Chondrocyte (in vitro differentiated cells): ENCODE data around the gene ZNF559. TPM values are rescaled to one million over a fixed set of nuclear protein-coding genes. Genes with fewer than 3 reads are reported as not detected.

Experiments
- DNase-seq: peaks from one replicate; pipeline ENCODE4 v3.0.0; 2021; ENCODE audit warnings: mixed read lengths, low spot score
- H3K27ac Mint-ChIP-seq: one replicate; pipeline ENCODE4 v1.8.0; 2021; ENCODE audit warnings: mild to moderate bottlenecking, moderate library complexity, mixed read lengths; ENCODE audit not compliant: unreplicated experiment
- H3K27me3 Mint-ChIP-seq: 2 replicates; pipeline ENCODE4 v1.8.0; 2021; ENCODE audit warnings: low read depth, mixed read lengths
- H3K36me3 Mint-ChIP-seq: 2 replicates; pipeline ENCODE4 v1.8.0; 2021; ENCODE audit warnings: low read depth, mixed read lengths
- H3K4me1 Mint-ChIP-seq: 2 replicates; pipeline ENCODE4 v1.8.0; 2021; ENCODE audit warnings: low read depth, mild to moderate bottlenecking, mixed read lengths
- H3K4me3 Mint-ChIP-seq: one replicate; pipeline ENCODE4 v1.8.0; 2021; ENCODE audit warnings: mild to moderate bottlenecking, moderate library complexity, mixed read lengths; ENCODE audit not compliant: unreplicated experiment
- H3K9me3 Mint-ChIP-seq: 2 replicates; pipeline ENCODE4 v1.8.0; 2021; ENCODE audit warnings: low read depth, mixed read lengths
- total RNA-seq: library from RNA; stranded (reverse); gene quantifications from 3 replicates; pipeline ENCODE4 v1.2.1, GENCODE V29; 2021
- TF ChIP-seq, protein P1 (sequence below): fragments of 200-600 bp; sonication (generic); IDR thresholded peaks from 2 replicates; pipeline ENCODE4 v1.5.0; 2021; ENCODE audit warnings: antibody characterized with exemption, mild to moderate bottlenecking, moderate library complexity

ZNF559 gene
- total RNA-seq, 1 donor from 2014 or later, result 10.8 TPM

DNA sequence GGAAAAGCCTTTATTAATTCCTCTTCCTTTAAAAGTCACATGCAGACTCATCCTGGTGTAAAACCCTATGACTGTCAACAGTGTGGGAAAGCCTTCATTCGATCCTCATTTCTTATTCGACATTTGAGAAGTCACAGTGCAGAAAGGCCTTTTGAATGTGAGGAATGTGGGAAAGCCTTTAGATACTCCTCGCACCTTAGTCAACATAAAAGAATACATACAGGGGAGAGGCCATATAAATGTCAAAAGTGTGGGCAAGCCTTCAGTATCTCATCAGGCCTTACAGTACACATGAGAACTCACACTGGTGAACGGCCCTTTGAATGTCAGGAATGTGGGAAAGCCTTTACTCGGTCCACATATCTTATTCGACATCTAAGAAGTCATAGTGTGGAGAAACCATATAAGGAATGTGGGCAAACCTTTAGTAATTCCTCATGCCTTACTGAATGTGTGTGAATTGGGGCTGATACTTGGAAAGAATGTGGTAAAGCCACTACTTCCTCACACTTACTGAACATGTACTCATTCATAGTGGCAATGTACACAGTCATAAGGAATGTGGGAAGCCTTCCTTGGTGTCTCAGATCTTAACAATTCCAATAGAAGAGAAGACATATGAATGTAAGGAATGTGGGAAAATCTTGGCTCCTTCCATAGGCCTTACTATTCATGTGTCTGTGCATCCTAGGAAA, 18.8 kb downstream of the ZNF559 start:
- H3K4me1 Mint-ChIP-seq, result no peaks in the 10 kb centered on the region
- DNase-seq, result no peak
- H3K27me3 Mint-ChIP-seq, result no peaks in the 10 kb centered on the region
- no peak overlapping the region for H3K4me3 Mint-ChIP-seq
- H3K9me3 Mint-ChIP-seq, result peaks cover 75% of the 10 kb centered on the region
- peaks cover 75% of the 10 kb centered on the region for H3K36me3 Mint-ChIP-seq
- TF ChIP-seq, protein P1, sequence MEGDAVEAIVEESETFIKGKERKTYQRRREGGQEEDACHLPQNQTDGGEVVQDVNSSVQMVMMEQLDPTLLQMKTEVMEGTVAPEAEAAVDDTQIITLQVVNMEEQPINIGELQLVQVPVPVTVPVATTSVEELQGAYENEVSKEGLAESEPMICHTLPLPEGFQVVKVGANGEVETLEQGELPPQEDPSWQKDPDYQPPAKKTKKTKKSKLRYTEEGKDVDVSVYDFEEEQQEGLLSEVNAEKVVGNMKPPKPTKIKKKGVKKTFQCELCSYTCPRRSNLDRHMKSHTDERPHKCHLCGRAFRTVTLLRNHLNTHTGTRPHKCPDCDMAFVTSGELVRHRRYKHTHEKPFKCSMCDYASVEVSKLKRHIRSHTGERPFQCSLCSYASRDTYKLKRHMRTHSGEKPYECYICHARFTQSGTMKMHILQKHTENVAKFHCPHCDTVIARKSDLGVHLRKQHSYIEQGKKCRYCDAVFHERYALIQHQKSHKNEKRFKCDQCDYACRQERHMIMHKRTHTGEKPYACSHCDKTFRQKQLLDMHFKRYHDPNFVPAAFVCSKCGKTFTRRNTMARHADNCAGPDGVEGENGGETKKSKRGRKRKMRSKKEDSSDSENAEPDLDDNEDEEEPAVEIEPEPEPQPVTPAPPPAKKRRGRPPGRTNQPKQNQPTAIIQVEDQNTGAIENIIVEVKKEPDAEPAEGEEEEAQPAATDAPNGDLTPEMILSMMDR, result no peak
- H3K27ac Mint-ChIP-seq, result no peak overlapping the region

DNA sequence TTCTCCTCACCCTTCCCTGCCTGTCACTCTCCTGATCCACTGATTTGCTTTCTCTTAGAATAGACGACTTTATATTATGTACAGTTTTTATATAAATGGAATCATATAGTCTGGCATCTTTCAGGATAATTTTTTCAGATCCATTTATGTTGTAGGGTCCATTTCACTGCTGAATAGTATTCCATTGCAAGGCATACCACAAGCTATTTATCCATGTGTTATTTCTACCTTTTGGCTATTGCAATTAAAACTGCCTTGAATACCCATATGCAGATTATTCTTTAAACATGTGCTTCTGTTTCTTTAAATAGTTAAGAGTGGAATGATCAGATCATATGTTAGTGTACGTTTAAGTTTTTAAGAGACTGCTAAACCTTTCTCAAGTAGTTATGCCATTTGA, 21.0 kb downstream of the ZNF559 start:
- Mint-ChIP-seq H3K4me3 (no peak overlapping the region), H3K36me3 (peaks cover 74% of the 10 kb centered on the region), H3K9me3 (peaks cover 74% of the 10 kb centered on the region), H3K27me3 (no peaks in the 10 kb centered on the region), H3K4me1 (no peaks in the 10 kb centered on the region), H3K27ac (no peak overlapping the region)
- TF ChIP-seq, protein P1, result no peak
- DNase-seq, result no peak

DNA sequence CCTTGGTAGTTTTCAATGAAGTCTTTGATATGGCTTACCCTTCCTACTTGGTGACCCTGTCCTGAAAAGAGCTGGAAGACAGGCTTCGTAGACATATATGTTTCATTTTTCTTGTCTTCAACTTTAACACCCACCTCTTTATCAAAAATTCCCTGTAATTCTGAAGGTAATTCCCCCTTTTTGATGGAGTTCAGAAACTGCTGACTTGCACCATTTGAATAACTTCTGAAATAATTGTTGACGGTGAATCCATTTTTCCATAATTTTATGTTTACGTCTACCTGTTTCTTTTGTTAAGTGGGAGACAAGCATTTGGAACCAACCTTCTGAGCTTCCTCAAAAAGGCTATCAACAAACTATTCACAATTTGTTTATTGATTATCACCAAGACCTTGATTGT, 24.3 kb downstream of the ZNF559 start:
- Mint-ChIP-seq H3K27ac (no peak overlapping the region), H3K27me3 (no peaks in the 10 kb centered on the region), H3K36me3 (peaks cover 65% of the 10 kb centered on the region), H3K9me3 (peaks cover 66% of the 10 kb centered on the region), H3K4me3 (no peak overlapping the region), H3K4me1 (no peaks in the 10 kb centered on the region)
- DNase-seq, result no peak
- TF ChIP-seq, protein P1, result no peak

DNA sequence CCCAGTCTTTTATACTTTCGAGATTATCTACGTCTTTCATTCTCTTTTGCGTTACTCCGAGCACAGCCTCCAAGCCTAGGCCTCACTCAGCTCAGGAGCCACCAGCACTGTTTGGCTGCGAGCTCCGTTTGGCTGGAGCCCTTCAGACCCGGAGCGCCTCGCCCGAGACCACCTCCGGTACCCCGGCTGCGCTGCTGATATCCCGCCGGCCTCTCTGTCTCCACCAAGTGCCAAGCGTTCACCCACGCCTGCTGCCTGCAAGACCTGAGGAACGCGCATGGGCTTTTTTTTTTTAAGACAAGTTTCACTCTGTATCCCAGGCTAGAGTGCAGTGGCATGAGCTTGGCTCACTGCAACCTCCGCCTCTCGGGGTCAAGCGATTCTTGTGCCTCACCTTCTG, 24.7 kb downstream of the ZNF559 start:
- Mint-ChIP-seq H3K4me3 (no peak overlapping the region), H3K27me3 (no peaks in the 10 kb centered on the region), H3K27ac (no peak overlapping the region), H3K4me1 (no peaks in the 10 kb centered on the region), H3K36me3 (peaks cover 62% of the 10 kb centered on the region), H3K9me3 (peaks cover 62% of the 10 kb centered on the region)
- DNase-seq, result no peak
- TF ChIP-seq, protein P1, result no peak

DNA sequence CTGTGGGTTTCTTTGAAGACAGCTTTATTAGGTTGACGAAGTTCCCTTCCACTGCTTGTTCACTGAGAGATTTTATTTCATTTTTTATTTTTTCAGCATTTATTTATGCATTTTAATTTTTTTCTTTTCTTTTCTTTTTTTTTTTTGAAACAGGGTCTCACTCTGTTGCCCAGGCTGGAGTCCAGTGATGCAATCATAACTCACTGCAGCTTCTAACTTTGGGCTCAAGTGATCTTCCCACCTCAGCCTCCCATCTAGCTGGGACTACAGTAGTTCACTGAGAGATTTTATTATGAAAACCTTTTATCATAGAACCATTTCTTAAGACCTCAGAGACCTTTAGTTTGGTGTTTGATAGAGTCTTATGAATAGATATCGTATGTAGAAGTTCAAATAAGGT, 28.5 kb downstream of the ZNF559 start:
- no peaks in the 10 kb centered on the region for H3K27me3 Mint-ChIP-seq
- H3K4me1 Mint-ChIP-seq, result no peaks in the 10 kb centered on the region
- peaks cover 59% of the 10 kb centered on the region for H3K36me3 Mint-ChIP-seq
- TF ChIP-seq, protein P1, result no peak
- H3K4me3 Mint-ChIP-seq, result no peak overlapping the region
- DNase-seq, result no peak
- no peak overlapping the region for H3K27ac Mint-ChIP-seq
- peaks cover 59% of the 10 kb centered on the region for H3K9me3 Mint-ChIP-seq
